GM12891 (cell line): ENCODE data around the gene NRIP1.

Source experiments
- DNase-seq: peaks from one replicate; pipeline ENCODE4 v3.0.0; 2011; ENCODE audit warnings: low spot score; ENCODE audit not compliant: insufficient read length
- FAIRE-seq: peaks from 2 replicates; lab custom pipeline; 2011; peaks lifted over from hg19 to GRCh38; lab: Jason Lieb, UNC
- PAX5 ChIP-seq: IDR thresholded peaks from 2 replicates; pipeline ENCODE4 v1.6.1; 2011; ENCODE audit warnings: low read length, moderate library complexity, mild to moderate bottlenecking; ENCODE audit not compliant: insufficient read depth, severe bottlenecking
- POLR2A ChIP-seq: IDR thresholded peaks from 2 replicates; pipeline ENCODE4 v1.6.1; 2011; ENCODE audit warnings: low read depth, low read length, control low read depth
- POLR2AphosphoS5 ChIP-seq: IDR thresholded peaks from 2 replicates; pipeline ENCODE4 v1.6.1; 2011; ENCODE audit warnings: low read depth, low read length, control low read depth
- POU2F2 ChIP-seq: IDR thresholded peaks from 2 replicates; pipeline ENCODE4 v1.6.1; 2011; ENCODE audit warnings: low read depth, mild to moderate bottlenecking, control low read depth, low read length, moderate library complexity
- SPI1 ChIP-seq: IDR thresholded peaks from 2 replicates; pipeline ENCODE4 v1.6.1; 2011; ENCODE audit warnings: low read depth, low read length, control low read depth
- TAF1 ChIP-seq: IDR thresholded peaks from 2 replicates; pipeline ENCODE4 v1.6.1; 2011; ENCODE audit warnings: low read depth, low read length, control low read depth

Gene NRIP1

GRCh38 chr21:14982336-14982735, 82.5 kb downstream of the NRIP1 start:
- TF ChIP-seq POU2F2 (no peak), POLR2A (no peak)

DNA sequence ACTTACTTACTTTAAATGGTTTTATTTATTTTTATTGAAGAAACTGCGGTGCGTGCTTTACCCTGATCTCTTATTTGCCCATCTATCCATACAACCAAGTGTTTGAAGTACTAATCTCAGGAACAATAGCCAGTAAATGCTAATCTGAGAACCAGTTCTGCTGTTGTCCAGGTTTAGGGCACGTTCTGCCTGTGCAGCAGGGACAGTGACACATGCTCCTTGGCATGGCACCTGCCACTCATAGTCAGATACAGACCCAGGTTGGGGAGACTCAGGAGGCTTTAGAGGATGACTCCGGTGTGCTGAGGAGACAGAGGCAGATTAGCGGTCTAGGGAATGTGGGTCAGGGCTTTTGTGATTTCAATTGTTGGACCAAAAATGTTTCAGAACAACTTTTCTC, 83.6 kb downstream of the NRIP1 start:
- no peak for DNase-seq
- FAIRE-seq, result no peak
- no peak for TF ChIP-seq POLR2AphosphoS5
- no peak for TF ChIP-seq TAF1
- TF ChIP-seq SPI1, result no peak
- no peak for TF ChIP-seq PAX5
- no peak for TF ChIP-seq POLR2A
- TF ChIP-seq POU2F2, result no peak

More at GRCh38 chr21:14982336-14982735, 82.5 kb downstream of the NRIP1 start:
- FAIRE-seq (no peak), DNase-seq (no peak)

- FAIRE-seq, result no peak
- no peak for TF ChIP-seq TAF1
- TF ChIP-seq POU2F2, result no peak
- TF ChIP-seq POLR2AphosphoS5, result no peak
- TF ChIP-seq POLR2A, result no peak
- no peak for TF ChIP-seq SPI1
- TF ChIP-seq PAX5, result no peak
Measured at GRCh38 chr21:14979264-14979663, 85.5 kb downstream of the NRIP1 start.

GRCh38 chr21:14977814-14978213, 87.0 kb downstream of the NRIP1 start:
- DNase-seq, result no peak
- no peak for FAIRE-seq
- TF ChIP-seq TAF1, result no peak
- TF ChIP-seq SPI1, result no peak
- no peak for TF ChIP-seq POLR2A
- no peak for TF ChIP-seq POLR2AphosphoS5
- TF ChIP-seq POU2F2, result no peak
- TF ChIP-seq PAX5, result no peak

More at GRCh38 chr21:14979264-14979663, 85.5 kb downstream of the NRIP1 start:
- DNase-seq, result no peak

- FAIRE-seq (no peak), DNase-seq (no peak)
- no peak for TF ChIP-seq PAX5
- TF ChIP-seq SPI1, result no peak
- TF ChIP-seq POU2F2, result no peak
- TF ChIP-seq POLR2AphosphoS5, result no peak
- TF ChIP-seq TAF1, result no peak
- TF ChIP-seq POLR2A, result no peak
Measured at GRCh38 chr21:14975136-14975919, 89.5 kb downstream of the NRIP1 start.

DNA sequence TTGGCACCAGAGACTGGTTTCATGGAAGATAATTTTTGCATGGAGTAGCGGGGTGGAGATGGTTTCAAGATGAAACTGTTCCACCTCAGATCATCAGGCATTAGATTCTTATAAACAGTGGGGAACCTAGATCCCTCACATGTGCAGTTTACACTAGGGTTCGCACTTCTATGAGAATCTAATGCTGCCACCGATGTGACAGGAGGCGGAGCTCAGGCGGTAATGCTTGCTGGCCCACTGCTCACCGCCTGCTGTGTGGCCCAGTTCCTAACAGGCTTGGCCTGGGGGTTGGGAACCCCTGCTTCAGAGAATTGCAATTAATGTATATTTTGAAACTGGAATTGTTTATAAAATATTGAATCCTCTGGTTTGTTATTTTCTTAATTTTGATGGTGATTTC, 92.1 kb downstream of the NRIP1 start:
- TF ChIP-seq SPI1 (no peak), POLR2A (no peak), POLR2AphosphoS5 (no peak), TAF1 (no peak), POU2F2 (no peak), PAX5 (no peak)
- DNase-seq, result no peak
- FAIRE-seq, result no peak

DNA sequence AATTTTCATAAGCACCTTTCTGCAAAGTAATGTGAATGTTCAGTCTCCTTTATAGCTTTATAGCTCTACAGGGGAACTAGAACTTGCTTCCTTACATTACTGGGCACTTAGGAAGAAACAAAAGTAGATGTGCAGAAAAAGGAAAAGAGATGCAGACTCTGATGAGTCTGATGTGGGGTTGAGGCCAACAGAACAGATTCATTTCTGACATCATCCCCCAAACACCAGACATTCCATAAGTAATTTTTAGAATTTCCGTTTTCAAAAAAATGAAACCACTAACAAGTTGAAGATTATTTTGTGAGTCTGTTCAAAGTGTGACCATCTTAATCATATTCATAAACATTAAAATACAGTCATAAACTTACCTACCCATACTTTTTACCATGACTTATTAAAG, 96.0 kb downstream of the NRIP1 start:
- DNase-seq, result no peak
- no peak for FAIRE-seq
- TF ChIP-seq SPI1 (no peak), TAF1 (no peak), PAX5 (no peak), POLR2AphosphoS5 (no peak), POLR2A (no peak), POU2F2 (no peak)

GRCh38 chr21:14968029-14968428, 96.8 kb downstream of the NRIP1 start:
- no peak for DNase-seq
- no peak for FAIRE-seq
- no peak for TF ChIP-seq PAX5
- no peak for TF ChIP-seq TAF1
- no peak for TF ChIP-seq POLR2AphosphoS5
- TF ChIP-seq POU2F2, result no peak
- no peak for TF ChIP-seq POLR2A
- TF ChIP-seq SPI1, result no peak

DNA sequence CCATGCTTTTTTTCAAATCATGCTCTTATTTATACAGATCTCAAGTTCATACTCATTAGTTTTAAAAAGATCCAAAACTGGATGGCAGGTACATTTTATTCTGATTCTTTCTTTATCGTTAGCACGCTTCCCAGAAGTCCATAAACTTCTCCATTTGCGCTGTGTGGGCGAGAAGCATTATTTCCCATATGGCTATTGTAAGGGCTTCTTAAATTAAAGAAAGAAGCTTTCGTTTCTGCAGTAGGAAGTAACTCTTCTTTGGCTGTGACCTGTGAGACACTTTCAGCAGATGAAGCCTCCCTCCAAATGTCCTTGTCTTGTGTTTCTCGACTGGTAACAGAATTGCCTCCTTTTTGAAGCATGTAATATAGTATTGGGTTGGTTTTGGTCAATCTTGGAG, 100.2 kb downstream of the NRIP1 start:
- no peak for DNase-seq
- FAIRE-seq, result no peak
- no peak for TF ChIP-seq POLR2AphosphoS5
- no peak for TF ChIP-seq PAX5
- no peak for TF ChIP-seq POU2F2
- TF ChIP-seq SPI1, result no peak
- TF ChIP-seq POLR2A, result no peak
- no peak for TF ChIP-seq TAF1

DNA sequence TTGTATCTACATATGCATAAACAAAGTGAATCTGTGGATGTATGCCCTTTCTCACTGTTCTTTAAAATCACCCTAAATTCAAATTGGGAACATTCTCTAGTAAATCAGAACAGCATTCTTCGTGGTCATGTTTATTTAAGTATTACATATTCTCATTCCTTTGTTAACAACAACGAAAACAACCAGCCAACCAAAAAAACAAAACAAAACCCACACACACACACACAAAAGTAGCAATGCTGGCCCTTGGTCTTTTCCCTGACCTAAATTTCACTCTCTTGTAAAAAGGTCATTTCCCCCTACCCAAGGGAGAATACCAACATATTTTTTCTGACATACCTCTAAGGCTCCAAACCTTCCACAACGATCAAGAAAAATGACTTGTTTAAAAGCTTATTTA, 102.6 kb downstream of the NRIP1 start:
- TF ChIP-seq PAX5 (no peak), SPI1 (no peak), TAF1 (no peak), POU2F2 (no peak), POLR2A (no peak), POLR2AphosphoS5 (no peak)
- DNase-seq (no peak), FAIRE-seq (no peak)

DNA sequence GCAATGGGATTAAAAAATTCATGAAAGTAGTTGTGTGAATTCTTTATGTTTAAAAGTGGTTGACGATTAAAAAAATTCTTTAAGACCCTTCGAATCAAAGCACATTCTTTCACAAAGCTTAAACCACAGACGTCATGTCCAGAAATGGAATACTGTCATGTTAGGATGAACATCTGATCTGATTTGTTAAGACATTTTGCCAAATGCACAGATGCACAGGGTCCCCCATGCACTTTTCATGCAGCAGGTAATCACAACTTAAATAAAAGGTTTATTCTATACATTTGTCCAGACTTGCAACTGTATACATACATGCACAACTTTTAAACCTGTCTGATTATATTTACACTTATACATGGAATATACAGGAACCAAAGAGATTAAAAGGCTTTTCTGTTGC, 103.3 kb downstream of the NRIP1 start:
- TF ChIP-seq PAX5 (no peak), POU2F2 (no peak), SPI1 (no peak), POLR2AphosphoS5 (no peak), POLR2A (no peak), TAF1 (no peak)
- no peak for FAIRE-seq
- DNase-seq, result no peak
